Activated CD4-positive, alpha-beta T cell treated with anti-CD3 and anti-CD28 coated beads for 36 hours (primary cell): ENCODE data around the gene FUT1. TPM values are rescaled to one million over a fixed set of nuclear protein-coding genes. Genes with fewer than 3 reads are reported as not detected.

Experiments
- ATAC-seq: fragments of 200-7000 bp; cut with Tn5 transposase; one replicate; pipeline ENCODE4 v1.10.0; 2021; ENCODE audit warnings: mild to moderate bottlenecking, moderate library complexity
- CTCF ChIA-PET: fragments of 350-600 bp; sonication (Branson Sonifier 250); formaldehyde crosslinking; loops from one replicate; lab custom pipeline; 2021; ENCODE audit warnings: antibody characterized with exemption; lab: Charles Lee
- POLR2A ChIA-PET: fragments of 350-600 bp; sonication (Branson Sonifier 250); formaldehyde crosslinking; loops from one replicate; lab custom pipeline; 2021; ENCODE audit warnings: antibody characterized with exemption, inconsistent platforms; lab: Charles Lee
- DNase-seq: peaks from one replicate; pipeline ENCODE4 v3.0.0-alpha.2; 2020
- H3K27ac Mint-ChIP-seq: one replicate; pipeline ENCODE4 v1.8.0; 2021; ENCODE audit warnings: mixed read lengths
- H3K27me3 Mint-ChIP-seq: one replicate; pipeline ENCODE4 v1.8.0; 2021; ENCODE audit warnings: mixed read lengths
- H3K36me3 Mint-ChIP-seq: one replicate; pipeline ENCODE4 v1.8.0; 2021; ENCODE audit warnings: low read depth, mixed read lengths
- H3K4me1 Mint-ChIP-seq: one replicate; pipeline ENCODE4 v1.8.0; 2021; ENCODE audit warnings: mixed read lengths
- H3K4me3 Mint-ChIP-seq: one replicate; pipeline ENCODE4 v1.8.0; 2021; ENCODE audit warnings: mild to moderate bottlenecking, moderate library complexity, mixed read lengths
- H3K9me3 Mint-ChIP-seq: one replicate; pipeline ENCODE4 v1.8.0; 2021; ENCODE audit warnings: low read depth, mixed read lengths
- intact Hi-C, 2 experiments: fragments of 100-400 bp; cut with DNase I in 1 of 2; cut with micrococcal nuclease in 1 of 2; formaldehyde crosslinking; loops; one replicate each; pipeline versions ENCODE4 v1.14.2 to v1.15.1; 2022 to 2024; cut with DNase I, micrococcal nuclease
- total RNA-seq, 2 experiments: library from RNA; stranded (reverse); gene quantifications; one replicate each; pipeline ENCODE4 v1.2.3, GENCODE V29; 2021

FUT1 gene
- total RNA-seq, 2 experiments from 2014 or later: 0.23 to 0.32 TPM

DNA sequence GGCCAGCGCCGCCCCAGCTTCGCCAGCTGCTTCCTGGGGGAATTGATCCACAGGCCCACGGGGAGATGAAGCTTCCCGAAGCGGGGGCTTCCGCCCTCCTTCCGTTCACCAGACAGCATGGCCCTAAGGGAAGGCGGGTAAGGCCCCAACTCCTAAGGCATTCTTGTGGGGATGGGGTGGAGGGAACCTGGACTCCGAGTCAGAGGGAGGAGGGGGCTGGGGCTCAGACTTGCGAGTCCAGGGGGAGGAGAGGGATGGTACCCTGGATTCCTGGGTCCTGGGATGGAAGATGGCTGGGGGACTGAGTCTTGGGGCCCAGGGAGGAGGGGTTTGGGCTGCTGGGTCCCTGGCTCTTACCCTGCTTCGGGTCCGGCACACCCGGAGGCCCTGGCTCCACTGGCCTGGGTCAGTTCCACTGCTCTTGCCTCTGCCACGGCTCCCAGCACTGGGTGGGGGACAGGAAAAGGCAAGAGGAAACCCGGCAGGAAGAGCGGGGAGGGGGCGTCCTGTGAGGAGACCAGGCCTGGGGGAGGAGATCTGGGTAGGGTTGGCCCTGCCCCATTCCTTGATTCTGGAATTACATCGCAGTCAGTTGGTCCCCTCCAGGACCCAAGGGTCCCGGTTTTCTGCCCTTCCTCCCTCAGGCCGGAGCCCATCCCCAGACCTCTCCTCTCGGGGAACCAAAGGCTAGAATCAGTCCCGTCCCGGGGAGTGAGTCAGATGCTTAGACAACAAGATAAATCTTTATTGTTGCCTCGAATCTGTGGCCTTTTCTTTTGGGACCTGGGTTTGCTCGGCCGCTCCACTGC, 12.1 kb downstream of the FUT1 start, which contains the start of gene RASIP1:
TSS of gene RASIP1 (minus strand) at position 447 of the 809 bp plus-strand sequence. CDS start at position 119, 328 bp downstream.
- H3K4me1 Mint-ChIP-seq: peaks cover 17% of the 10 kb centered on the region
- no peaks in the 10 kb centered on the region for H3K9me3 Mint-ChIP-seq
- CTCF ChIA-PET: interaction anchor here (0.6 to 2.1 kb wide), 2 partner anchors 19 to 65 kb away, joined by 3 to 12 read pairs; no protein-coding TSS in a partner anchor
- no peak within 1 kb of the TSS for H3K27ac Mint-ChIP-seq
- peaks cover 3% of the 10 kb centered on the region for H3K27me3 Mint-ChIP-seq
- no peaks in the 10 kb centered on the region for H3K36me3 Mint-ChIP-seq
- POLR2A ChIA-PET: no interaction called here
- DNase-seq (no peak), ATAC-seq (no peak)
- intact Hi-C loops: no loop called here
- H3K4me3 Mint-ChIP-seq: no peak within 1 kb of the TSS

DNA sequence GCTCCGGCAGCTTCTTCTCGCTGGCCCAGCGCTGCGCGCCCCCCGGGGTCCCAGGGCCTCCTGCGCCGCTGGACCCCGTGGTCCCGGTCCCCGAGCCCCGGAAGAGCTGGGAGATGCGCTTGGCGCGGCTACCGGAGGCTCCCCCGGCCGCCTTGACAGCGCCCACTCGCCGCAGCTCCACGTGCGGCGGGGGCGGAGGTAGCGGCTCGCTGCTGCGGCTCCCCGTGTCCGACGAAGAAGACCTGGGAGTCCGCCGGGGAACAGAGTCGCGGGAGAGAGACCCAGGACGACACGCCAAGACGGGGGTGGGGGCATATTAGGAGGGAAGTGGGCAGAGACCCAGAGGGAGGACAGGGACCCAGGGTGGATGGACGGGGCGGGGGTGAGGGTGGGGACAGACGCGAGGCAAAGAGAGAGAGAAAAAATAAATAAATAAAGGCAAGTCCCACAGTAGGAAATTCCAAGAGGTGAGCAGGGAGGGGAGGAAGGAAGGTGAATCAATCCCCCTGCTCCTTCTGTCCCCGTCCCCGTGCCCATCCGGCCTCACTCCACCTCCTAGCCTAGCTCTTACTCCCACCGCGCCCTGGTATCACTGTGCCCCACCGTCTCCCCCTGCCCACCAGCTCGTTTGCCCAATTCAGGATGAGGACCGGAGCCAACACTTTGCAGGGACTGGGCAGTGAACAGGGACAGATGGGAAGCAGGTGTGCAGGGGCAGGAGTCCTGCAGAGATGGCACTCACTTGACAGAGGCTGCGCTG, 12.9 kb downstream of the FUT1 start:
- H3K4me1 Mint-ChIP-seq: peaks cover 17% of the 10 kb centered on the region

DNA sequence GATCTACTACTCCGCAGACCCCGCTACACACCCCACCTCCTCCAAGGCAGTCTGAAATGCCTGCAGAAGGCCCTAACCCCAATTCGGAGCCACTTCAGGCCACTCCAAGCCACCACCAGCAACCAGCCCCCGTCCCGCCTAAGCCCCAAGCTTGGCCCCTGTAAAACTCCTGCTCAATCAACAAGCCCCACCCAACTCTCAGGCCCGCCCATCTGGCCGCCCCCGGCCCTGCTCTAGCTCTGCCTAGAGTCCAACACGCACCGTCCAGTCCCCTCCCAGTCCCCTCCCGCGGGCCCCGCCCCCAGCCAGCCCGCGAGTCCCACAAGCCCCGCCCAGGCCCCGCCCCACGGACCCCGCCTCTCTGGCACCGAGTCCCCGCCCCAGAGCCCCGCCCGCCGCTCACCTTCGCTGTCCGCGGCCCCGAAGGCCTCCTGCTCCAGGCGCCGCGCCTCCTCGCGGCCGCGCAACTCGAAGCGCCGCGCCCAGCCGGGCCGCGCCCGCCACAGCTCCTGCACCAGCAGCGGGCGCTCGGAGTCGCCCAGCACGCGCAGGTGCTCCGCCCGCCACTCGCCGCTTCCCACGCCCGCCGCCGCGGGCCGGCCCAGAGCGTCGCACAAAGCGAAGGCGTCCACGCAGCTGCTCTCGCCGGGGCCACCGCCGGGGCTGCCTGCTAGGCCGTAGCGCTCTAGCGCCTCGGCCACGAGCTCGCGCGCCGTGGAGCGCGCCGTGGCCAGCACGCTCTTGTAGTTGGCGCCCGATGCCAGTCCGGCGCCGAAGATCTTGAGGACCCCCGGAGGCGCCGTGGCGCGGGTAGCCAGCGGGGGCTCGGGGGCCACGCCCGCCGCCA, 13.7 kb downstream of the FUT1 start:
- DNase-seq: peak; percentile 99
- peaks cover 17% of the 10 kb centered on the region for H3K4me1 Mint-ChIP-seq
- peak overlapping the region; percentile 51 for H3K27ac Mint-ChIP-seq
- H3K27me3 Mint-ChIP-seq: peaks cover 3% of the 10 kb centered on the region
- no peaks in the 10 kb centered on the region for H3K9me3 Mint-ChIP-seq
- peak overlapping the region; percentile 51 for H3K4me3 Mint-ChIP-seq
- H3K36me3 Mint-ChIP-seq: no peaks in the 10 kb centered on the region
- intact Hi-C loops: loop anchor here (1.0 to 5.0 kb wide), 12 partner anchors 13 to 704 kb away; partner anchors contain the start of genes BCAT2 (in 1 of the 2), CA11 (in 1 of the 2), GYS1 (in 1 of the 2) and RUVBL2 (in 1 of the 2)
- ChIA-PET POLR2A (interaction anchor here (0.5 to 1.5 kb wide), 3 partner anchors 10 to 789 kb away, joined by 3 read pairs; partner anchors contain the start of gene RCN3), CTCF (interaction anchor here (0.6 to 2.1 kb wide), 7 partner anchors 11 to 478 kb away, joined by 3 to 12 read pairs (median 4); partner anchors contain the start of genes CA11, GYS1 and RUVBL2)
- ATAC-seq: peak; percentile 96

More for the DNA sequence above, 12.9 kb downstream of the FUT1 start:
- DNase-seq: no peak
- intact Hi-C loops: loop anchor here (1.0 to 5.0 kb wide), 8 partner anchors 19 to 703 kb away; partner anchors contain the start of genes BCAT2 (in 1 of the 2), GYS1 (in 1 of the 2) and RUVBL2 (in 1 of the 2)
- H3K27me3 Mint-ChIP-seq: peaks cover 3% of the 10 kb centered on the region
- no peaks in the 10 kb centered on the region for H3K36me3 Mint-ChIP-seq
- no peak overlapping the region for H3K27ac Mint-ChIP-seq
- no peaks in the 10 kb centered on the region for H3K9me3 Mint-ChIP-seq
- ChIA-PET CTCF (interaction anchor here (0.6 to 2.1 kb wide), 5 partner anchors 12 to 254 kb away, joined by 3 to 12 read pairs (median 4); partner anchors contain the start of genes CA11, GYS1 and RUVBL2), POLR2A (interaction anchor here (0.5 to 1.5 kb wide), 3 partner anchors 9 to 50 kb away, joined by 3 read pairs; no protein-coding TSS in a partner anchor)
- H3K4me3 Mint-ChIP-seq: no peak overlapping the region
- ATAC-seq: no peak

DNA sequence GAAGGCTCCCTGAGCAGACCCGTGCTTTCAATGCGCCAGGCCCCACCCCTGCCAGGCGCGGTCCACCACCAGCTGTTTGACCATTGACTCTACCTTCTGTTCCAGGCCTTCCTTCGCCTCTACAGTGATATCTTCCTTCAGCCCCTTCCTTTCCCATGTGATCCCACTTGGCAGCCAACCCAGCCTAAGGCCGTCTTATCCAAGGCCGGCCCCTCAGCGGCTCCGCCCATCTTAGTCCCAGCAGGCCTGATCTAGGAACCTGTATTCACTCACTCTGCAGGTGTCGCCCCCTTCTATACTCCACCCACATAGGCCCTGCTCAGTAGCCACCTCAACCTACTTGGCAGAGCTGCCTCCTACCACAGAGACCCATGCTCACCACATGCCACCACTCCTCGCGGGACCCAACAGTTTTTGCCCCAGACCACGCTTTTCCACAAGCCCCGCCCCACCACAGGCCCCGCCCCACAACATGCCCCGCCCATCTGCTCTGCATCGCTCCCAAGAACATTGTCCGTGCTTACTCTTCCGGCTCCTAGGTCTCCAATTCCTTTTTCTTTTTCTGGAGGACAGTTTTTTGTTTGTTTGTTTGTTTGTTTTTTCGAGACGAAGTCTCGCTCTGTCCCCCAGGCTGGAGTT, 15.0 kb downstream of the FUT1 start:
- H3K27ac Mint-ChIP-seq: no peak overlapping the region
- peaks cover 17% of the 10 kb centered on the region for H3K4me1 Mint-ChIP-seq
- H3K4me3 Mint-ChIP-seq: no peak overlapping the region
- H3K36me3 Mint-ChIP-seq: no peaks in the 10 kb centered on the region
- ChIA-PET POLR2A (no interaction called here), CTCF (interaction anchor here (1.6 kb wide), 1 partner anchor 256 kb away, joined by 4 read pairs; the partner anchor contains the start of genes GYS1 and RUVBL2)
- intact Hi-C loops: loop anchor here in 1 of 2 experiments (5.0 kb wide), 1 partner anchor 75 kb away; no protein-coding TSS in a partner anchor
- ATAC-seq (no peak), DNase-seq (no peak)
- peaks cover 3% of the 10 kb centered on the region for H3K27me3 Mint-ChIP-seq
- H3K9me3 Mint-ChIP-seq: no peaks in the 10 kb centered on the region

DNA sequence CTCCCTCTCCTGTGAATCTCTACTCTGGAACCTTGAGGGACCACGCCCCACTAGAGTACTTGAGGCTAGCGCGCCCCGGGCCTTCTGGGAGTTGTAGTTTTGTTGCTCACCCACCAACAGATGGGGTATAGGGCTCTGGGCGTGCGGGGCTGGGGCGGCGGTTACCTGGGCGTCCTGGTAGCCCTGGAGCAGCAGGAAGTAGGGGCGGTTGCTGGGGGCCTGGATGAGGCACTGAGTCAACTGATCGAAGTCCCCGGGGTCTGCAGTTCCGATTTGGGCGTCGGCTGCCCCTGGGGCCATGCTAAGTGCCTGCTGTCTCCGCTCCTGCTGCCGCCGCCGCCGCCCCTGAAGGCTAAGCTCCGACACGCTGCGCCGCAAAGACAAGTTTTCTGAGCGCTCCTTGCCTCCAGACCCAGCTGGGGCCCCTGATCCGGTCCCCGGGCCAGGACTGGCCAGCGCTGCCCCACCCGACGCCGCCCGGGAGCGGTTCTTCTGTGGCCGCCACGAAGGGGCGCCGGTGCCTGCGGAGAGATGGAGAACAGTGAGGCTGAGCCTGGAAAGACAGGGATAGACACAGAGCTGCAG, 17.3 kb downstream of the FUT1 start:
- ATAC-seq (no peak), DNase-seq (no peak)
- Mint-ChIP-seq H3K36me3 (no peaks in the 10 kb centered on the region), H3K9me3 (no peaks in the 10 kb centered on the region), H3K27me3 (peaks cover 3% of the 10 kb centered on the region), H3K4me1 (peaks cover 8% of the 10 kb centered on the region), H3K4me3 (no peak overlapping the region), H3K27ac (no peak overlapping the region)
- ChIA-PET POLR2A (interaction anchor here (0.7 kb wide), 1 partner anchor 11 kb away, joined by 4 read pairs; no protein-coding TSS in a partner anchor), CTCF (interaction anchor here (0.7 kb wide), 1 partner anchor 9 kb away, joined by 3 read pairs; no protein-coding TSS in a partner anchor)
- intact Hi-C loops: loop anchor here in 1 of 2 experiments (5.0 kb wide), 1 partner anchor 73 kb away; no protein-coding TSS in a partner anchor

DNA sequence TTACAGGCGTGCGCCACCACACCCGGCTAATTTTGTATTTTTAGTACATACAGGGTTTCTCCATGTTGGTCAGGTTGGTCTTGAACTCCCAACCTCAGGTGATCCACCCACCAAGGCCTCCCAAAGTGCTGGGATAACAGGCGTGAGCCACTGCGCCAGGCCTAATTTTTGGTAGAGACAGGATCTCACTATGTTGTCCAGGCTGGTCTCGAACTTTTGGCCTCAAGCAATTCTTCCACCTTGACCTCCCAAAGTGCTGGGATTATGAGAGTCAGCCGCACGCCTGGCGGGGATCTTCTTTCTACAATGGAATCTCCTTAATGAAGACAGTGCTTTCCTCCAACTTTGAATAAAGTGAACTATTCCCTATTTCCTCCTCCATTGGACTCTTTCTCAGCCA, 17.8 kb downstream of the FUT1 start:
- DNase-seq: no peak
- ATAC-seq: no peak
- CTCF ChIA-PET: no interaction called here
- no peaks in the 10 kb centered on the region for H3K27me3 Mint-ChIP-seq
- peaks cover 4% of the 10 kb centered on the region for H3K4me1 Mint-ChIP-seq
- H3K9me3 Mint-ChIP-seq: no peaks in the 10 kb centered on the region
- H3K36me3 Mint-ChIP-seq: no peaks in the 10 kb centered on the region
- POLR2A ChIA-PET: interaction anchor here (0.7 kb wide), 1 partner anchor 10 kb away, joined by 4 read pairs; no protein-coding TSS in a partner anchor
- intact Hi-C loops: loop anchor here in 1 of 2 experiments (5.0 kb wide), 1 partner anchor 72 kb away; no protein-coding TSS in a partner anchor
- H3K27ac Mint-ChIP-seq: no peak overlapping the region
- no peak overlapping the region for H3K4me3 Mint-ChIP-seq

DNA sequence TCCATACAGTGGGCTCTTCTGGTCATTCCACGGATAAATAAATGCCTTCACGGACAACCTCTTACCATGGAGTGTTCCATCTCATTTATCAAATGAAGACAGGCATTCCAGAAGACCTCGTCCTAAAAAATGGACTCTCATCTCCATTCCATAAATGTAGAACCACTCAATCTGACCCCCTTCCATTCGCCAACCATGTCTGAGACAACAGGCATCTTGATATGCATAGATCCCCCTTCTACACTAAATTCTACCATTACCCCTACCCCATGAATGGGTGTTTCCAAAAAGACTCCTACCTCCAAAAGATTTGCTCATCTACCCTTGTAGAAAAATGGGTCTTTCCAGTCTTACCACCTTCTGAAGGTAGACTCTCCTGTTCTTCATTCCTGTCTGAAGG, 21.0 kb downstream of the FUT1 start:
- H3K36me3 Mint-ChIP-seq: peaks cover 6% of the 10 kb centered on the region
- intact Hi-C loops: no loop called here
- peaks cover 3% of the 10 kb centered on the region for H3K4me1 Mint-ChIP-seq

DNA sequence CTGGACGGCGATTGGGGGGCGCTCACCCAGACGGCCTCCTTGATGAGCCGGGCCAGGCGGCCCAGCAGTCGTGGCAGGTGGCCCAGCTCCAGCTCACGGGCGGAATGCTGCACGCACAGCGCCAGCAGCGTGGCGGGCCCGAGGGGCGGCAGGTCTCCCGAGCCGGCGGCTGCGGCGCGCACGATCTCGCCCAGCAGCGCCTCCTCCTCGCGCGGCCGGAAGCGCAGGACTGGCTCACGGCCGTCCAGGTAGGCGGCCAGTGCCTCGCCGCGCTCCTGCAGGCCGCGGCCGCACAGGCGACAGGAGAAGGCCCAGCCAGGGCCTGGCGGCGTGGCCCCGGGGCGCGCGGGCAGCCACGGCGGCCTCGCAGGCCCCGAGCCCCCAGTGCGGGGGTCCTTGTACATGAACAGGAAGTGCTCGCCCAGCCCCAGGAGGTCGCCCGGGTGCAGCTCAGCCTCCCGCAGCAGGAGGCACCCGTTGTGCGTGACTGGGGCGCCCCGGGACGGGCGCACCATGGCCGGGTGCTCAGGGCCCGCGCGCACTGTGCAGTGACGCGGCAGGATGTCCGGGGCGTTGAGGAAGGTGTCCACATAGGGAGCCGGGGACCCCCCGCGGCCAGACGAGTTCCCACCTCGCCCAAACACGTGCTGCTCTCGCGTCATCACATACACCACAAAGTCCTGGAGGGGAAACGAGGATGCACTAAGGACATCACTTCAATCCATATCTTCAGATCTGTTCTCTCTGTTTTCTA, 23.4 kb downstream of the FUT1 start:
- ChIA-PET POLR2A (no interaction called here), CTCF (interaction anchor here (1.0 to 1.4 kb wide), 2 partner anchors 10 to 59 kb away, joined by 5 to 6 read pairs; no protein-coding TSS in a partner anchor)
- H3K27ac Mint-ChIP-seq: no peak overlapping the region
- DNase-seq: no peak
- H3K9me3 Mint-ChIP-seq: peaks cover 13% of the 10 kb centered on the region
- H3K36me3 Mint-ChIP-seq: peaks cover 18% of the 10 kb centered on the region
- no peaks in the 10 kb centered on the region for H3K27me3 Mint-ChIP-seq
- intact Hi-C loops: no loop called here
- no peak for ATAC-seq
- H3K4me1 Mint-ChIP-seq: peaks cover 17% of the 10 kb centered on the region
- H3K4me3 Mint-ChIP-seq: no peak overlapping the region

More for the DNA sequence above, 21.0 kb downstream of the FUT1 start:
- Mint-ChIP-seq H3K9me3 (peaks cover 4% of the 10 kb centered on the region), H3K4me3 (no peak overlapping the region), H3K27ac (no peak overlapping the region), H3K27me3 (no peaks in the 10 kb centered on the region)
- DNase-seq (no peak), ATAC-seq (no peak)
- POLR2A ChIA-PET: no interaction called here
- CTCF ChIA-PET: no interaction called here

DNA sequence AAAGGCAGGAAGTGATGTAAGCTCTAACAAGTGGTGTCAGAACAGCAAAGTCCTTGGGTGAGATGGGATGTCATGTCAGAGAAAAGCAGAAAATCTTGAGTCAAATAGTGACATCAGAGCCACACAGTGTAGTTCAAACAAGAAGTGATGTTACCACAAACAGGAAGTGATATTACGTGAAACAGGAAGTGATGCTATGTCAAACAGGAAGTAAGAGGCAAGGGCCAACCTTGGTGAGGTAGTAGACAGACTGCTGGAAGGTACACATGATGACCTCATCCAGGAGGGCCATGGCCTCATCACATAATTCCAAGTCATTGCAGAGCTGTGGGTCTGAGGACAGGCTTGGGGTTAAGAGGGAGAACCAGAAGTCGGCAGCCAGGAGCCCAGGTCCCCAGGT, 25.9 kb downstream of the FUT1 start:
- ChIA-PET CTCF (interaction anchor here (1.6 kb wide), 1 partner anchor 267 kb away, joined by 3 read pairs; the partner anchor contains the start of genes GYS1 and RUVBL2), POLR2A (no interaction called here)
- Mint-ChIP-seq H3K36me3 (peaks cover 18% of the 10 kb centered on the region), H3K4me3 (peak overlapping the region; percentile 41), H3K4me1 (peaks cover 17% of the 10 kb centered on the region), H3K27me3 (no peaks in the 10 kb centered on the region), H3K27ac (peak overlapping the region; percentile 93), H3K9me3 (peaks cover 13% of the 10 kb centered on the region)
- peak; percentile 61 for ATAC-seq
- intact Hi-C loops: no loop called here
- DNase-seq: peak; percentile 43
